ENCODE results near the gene MTMR3.

DNA sequence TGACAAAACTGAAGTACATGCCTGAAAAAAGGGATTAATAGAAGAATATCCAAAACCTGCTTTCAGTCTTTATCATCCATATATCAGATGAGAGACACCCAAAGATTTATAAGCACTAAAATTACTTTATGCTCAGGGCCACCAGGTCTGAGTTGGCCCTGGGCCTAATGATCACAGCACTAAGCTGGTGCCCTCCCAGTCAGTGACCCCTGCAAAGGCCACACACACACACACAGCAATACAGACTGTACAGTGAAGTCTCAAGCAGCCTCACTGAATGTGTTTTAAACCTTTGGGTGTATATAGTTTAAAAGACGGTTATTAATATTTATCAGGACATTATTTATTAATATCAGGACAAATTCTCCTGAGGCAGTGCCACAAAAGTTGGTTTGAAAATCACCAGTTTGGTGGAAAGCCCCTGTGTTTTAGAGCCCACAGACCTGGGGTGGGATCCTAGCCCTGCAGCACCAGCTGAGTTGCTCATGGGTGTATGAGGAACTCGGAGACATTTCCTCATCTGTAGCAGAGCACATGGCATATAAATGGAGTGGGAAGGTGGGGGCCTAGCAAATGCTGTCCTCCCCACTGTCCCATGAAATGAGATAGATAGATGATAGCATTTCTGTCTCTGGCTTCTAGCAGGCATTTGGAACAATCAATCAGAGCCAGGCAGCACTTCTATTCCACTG is 148.9 kb downstream of the MTMR3 start:
- TF ChIP-seq, protein P1, sequence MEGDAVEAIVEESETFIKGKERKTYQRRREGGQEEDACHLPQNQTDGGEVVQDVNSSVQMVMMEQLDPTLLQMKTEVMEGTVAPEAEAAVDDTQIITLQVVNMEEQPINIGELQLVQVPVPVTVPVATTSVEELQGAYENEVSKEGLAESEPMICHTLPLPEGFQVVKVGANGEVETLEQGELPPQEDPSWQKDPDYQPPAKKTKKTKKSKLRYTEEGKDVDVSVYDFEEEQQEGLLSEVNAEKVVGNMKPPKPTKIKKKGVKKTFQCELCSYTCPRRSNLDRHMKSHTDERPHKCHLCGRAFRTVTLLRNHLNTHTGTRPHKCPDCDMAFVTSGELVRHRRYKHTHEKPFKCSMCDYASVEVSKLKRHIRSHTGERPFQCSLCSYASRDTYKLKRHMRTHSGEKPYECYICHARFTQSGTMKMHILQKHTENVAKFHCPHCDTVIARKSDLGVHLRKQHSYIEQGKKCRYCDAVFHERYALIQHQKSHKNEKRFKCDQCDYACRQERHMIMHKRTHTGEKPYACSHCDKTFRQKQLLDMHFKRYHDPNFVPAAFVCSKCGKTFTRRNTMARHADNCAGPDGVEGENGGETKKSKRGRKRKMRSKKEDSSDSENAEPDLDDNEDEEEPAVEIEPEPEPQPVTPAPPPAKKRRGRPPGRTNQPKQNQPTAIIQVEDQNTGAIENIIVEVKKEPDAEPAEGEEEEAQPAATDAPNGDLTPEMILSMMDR (conservative IDR thresholded peaks at IDR 0.05 in 1 of 2, IDR thresholded peaks at IDR 0.05 in 1 of 2; ENCODE audit: extremely low read depth in 1 of 2, insufficient read depth in 1 of 2, low read depth in 1 of 2, low read length in 2 of 2): no peak
- no peak for TF ChIP-seq EZH2 (IDR thresholded peaks at IDR 0.05; ENCODE audit: borderline replicate concordance, low read length)
